HepG2 (cell line): ENCODE measurements around the gene EEF2. TPM values are rescaled to one million over a fixed set of nuclear protein-coding genes. Genes with fewer than 3 reads are reported as not detected.
A peak's percentile ranks its signal among the peaks of the same experiment; 100 is the strongest.

Source experiments
- ARNTL ChIP-seq: sonication (generic); formaldehyde crosslinking; IDR thresholded peaks from 2 replicates; pipeline ENCODE4 v1.4.0; 2020; ENCODE audit warnings: mild to moderate bottlenecking, missing genetic modification reagents
- ATF2 ChIP-seq: sonication (generic); formaldehyde crosslinking; IDR thresholded peaks from 2 replicates; pipeline ENCODE4 v1.4.0; 2020; ENCODE audit warnings: missing genetic modification reagents
- DBP ChIP-seq: sonication (generic); formaldehyde crosslinking; IDR thresholded peaks from 2 replicates; pipeline ENCODE4 v1.4.0; 2020; ENCODE audit warnings: missing genetic modification reagents; ENCODE audit errors: not compliant biosample characterization
- ELF4 ChIP-seq: sonication (generic); formaldehyde crosslinking; IDR thresholded peaks from 2 replicates; pipeline ENCODE4 v1.5.0; 2020; ENCODE audit warnings: missing genetic modification reagents, mild to moderate bottlenecking, moderate library complexity, borderline replicate concordance
- HBP1 ChIP-seq: IDR thresholded peaks from 2 replicates; pipeline ENCODE4 v1.6.1; 2016; ENCODE audit warnings: low read depth, control low read depth
- HNF1A ChIP-seq, 2 experiments: sonication (generic) in 1 of 2; formaldehyde crosslinking in 1 of 2; IDR thresholded peaks; 2 replicates each; pipeline versions ENCODE4 v1.4.0 to v1.6.1; 2016 to 2020; ENCODE audit warnings: borderline replicate concordance in 1 of 2, low read depth in 1 of 2, mild to moderate bottlenecking in 1 of 2, missing genetic modification reagents in 1 of 2
- MED8 ChIP-seq: sonication (generic); formaldehyde crosslinking; IDR thresholded peaks from 2 replicates; pipeline ENCODE4 v1.8.1; 2023; ENCODE audit warnings: mild to moderate bottlenecking, missing genetic modification reagents; ENCODE audit not compliant: insufficient replicate concordance
- NR2C2 ChIP-seq: sonication (generic); formaldehyde crosslinking; IDR thresholded peaks from 2 replicates; pipeline ENCODE4 v1.4.0; 2020; ENCODE audit warnings: missing genetic modification reagents, mild to moderate bottlenecking, moderate library complexity, borderline replicate concordance
- NR2F6 ChIP-seq, 2 experiments: IDR thresholded peaks; 2 replicates each; pipeline ENCODE4 v1.6.1; 2016; ENCODE audit warnings: antibody characterized with exemption in 1 of 2, mild to moderate bottlenecking in 1 of 2
- ZKSCAN1 ChIP-seq: fragments of 150-350 bp; IDR thresholded peaks from 2 replicates; pipeline ENCODE4 v1.6.1; 2014; ENCODE audit warnings: low read length
- ZNF230 ChIP-seq: sonication (generic); formaldehyde crosslinking; IDR thresholded peaks from 2 replicates; pipeline ENCODE4 v1.4.0; 2020; ENCODE audit warnings: mild to moderate bottlenecking, missing genetic modification reagents
- ZNF431 ChIP-seq: sonication (generic); formaldehyde crosslinking; IDR thresholded peaks from 2 replicates; pipeline ENCODE4 v1.9.0; 2022; ENCODE audit warnings: missing genetic modification reagents, low read depth, mild to moderate bottlenecking, borderline replicate concordance
- ZNF687 ChIP-seq: sonication (generic); formaldehyde crosslinking; IDR thresholded peaks from 2 replicates; pipeline ENCODE4 v1.5.1; 2020; ENCODE audit warnings: mild to moderate bottlenecking, missing genetic modification reagents, moderate library complexity
- ZNF841 ChIP-seq: sonication (generic); formaldehyde crosslinking; IDR thresholded peaks from 2 replicates; pipeline ENCODE4 v1.8.1; 2023; ENCODE audit warnings: missing genetic modification reagents, borderline replicate concordance
- polyA plus RNA-seq, 8 experiments: library from polyadenylated mRNA; depleted of rRNA in 3 of 8; stranded (reverse) in 7 of 8; unstranded in 1 of 8; fragments of >200 nt; fragmentation: Illumina TruSeq in 4 of 8; extraction: Trizol in 4 of 8; gene quantifications; 2 replicates each; pipeline versions ENCODE4 v1.2.1 to v1.2.3, GENCODE V29; 2011 to 2016; ENCODE audit warnings: low read depth in 4 of 8, missing spikeins in 1 of 8, mixed read lengths in 1 of 8; ENCODE audit not compliant: insufficient read depth in 1 of 8
- total RNA-seq, 5 experiments: library from RNA; depleted of rRNA; stranded (reverse); fragments of >200 nt; fragmentation: Illumina TruSeq; extraction: Trizol; gene quantifications; 2 replicates each; pipeline ENCODE4 v1.2.3, GENCODE V29; 2016; ENCODE audit warnings: low read depth in 1 of 5

Gene EEF2
- total and polyA plus RNA-seq, 2 of the 13 experiments (the other 11 are each of a cell fraction or from before 2014, with no cell fraction given) = 1,441 to 1,777 TPM

GRCh38 chr19:3968556-3969434 lies 16.5 kb downstream of the EEF2 start (continued):
- TF ChIP-seq HNF1A (IDR thresholded peaks at IDR 0.05; ENCODE audit: low read depth) (no peak), HNF1A (CRISPR knock-in tag; IDR thresholded peaks at IDR 0.05; ENCODE audit: borderline replicate concordance) (no peak), ZNF687 (peak; percentile 13; the same call in 1 of the 2 replicates), ATF2 (peak; percentile 100), NR2F6 (IDR thresholded peaks at IDR 0.05) (no peak), NR2F6 (CRISPR knock-in tag; IDR thresholded peaks at IDR 0.05) (peak; percentile 46; the same call in 1 of the 2 replicates), MED8 (no peak), ZNF431 (CRISPR knock-in tag) (no peak), NR2C2 (CRISPR knock-in tag) (no peak), ELF4 (CRISPR knock-in tag) (no peak), ZKSCAN1 (no peak; the same call in 1 of the 2 replicates), ARNTL (CRISPR knock-in tag) (no peak), ZNF841 (no peak), DBP (CRISPR knock-in tag) (no peak), HBP1 (no peak), ZNF230 (CRISPR knock-in tag) (no peak)
